GM19452 (cell line): ENCODE results near the gene FEM1B.

Experiments
- ATAC-seq: cut with Tn5 transposase; IDR thresholded peaks from one replicate; pipeline ENCODE4 v1.9.1; 2021; ENCODE audit not compliant: unreplicated experiment

The FEM1B gene

DNA sequence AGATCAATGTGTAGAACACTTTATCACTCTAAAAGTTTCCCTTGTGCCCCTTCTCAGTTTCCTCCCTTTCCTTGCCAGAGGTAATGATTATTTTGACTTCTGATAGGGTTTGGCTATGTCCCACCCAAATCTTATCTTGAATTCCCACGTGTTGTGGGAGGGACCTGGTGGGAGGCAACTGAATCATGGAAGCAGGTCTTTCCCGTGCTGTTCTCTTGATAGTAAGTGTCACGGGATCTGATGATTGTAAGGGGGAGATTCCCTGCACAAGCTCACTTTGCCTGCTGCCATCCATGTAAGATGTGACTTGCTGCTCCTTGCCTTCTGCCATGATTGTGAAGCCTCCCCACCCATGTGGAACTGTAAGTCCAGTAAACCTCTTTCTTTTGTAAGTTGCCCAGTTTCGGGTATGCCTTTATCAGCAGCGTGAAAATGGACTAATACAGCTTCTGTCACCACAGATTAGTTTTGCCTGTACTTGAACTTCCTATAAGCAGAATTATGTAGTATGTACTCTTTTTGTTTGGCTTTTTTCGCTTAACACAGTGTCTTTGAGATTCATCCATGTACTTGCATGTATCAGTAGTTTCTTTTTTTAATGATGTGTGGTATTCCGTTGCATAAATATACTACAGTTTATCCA lies 7.2 kb downstream of the FEM1B start:
- ATAC-seq, result no peak

DNA sequence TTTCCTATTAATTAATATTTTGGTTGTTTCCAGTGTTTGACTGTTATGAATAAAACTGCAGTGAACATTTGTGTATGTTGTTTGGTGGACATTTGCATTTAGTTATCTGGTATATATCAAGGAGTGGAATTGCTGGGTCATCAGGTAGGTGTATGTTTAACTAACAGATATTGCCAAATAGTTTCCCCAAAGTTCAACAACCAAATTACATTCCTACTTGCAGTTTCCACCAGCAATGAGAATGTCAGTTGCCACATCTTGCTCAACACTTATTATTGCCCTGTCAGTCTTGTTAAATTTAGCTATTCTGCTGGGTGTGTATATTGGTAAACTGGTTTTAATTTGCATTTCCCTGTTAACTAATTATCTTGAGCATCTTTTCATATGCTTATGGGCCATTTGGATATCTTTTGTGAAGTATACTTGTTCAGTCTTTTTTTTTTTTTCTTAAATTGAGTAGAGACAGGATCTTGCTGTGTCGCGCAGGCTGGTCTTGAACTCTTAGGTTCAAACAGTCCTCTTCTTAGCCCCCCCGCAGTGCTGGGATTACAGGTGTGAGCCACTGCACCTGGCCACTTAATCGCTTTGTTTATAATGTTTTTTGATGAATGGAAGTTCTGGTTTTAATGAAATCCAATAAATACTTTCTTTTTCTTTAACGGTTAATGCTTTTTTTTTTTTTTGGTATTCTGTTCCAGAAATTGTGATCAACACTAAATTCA lies 7.9 kb downstream of the FEM1B start:
- ATAC-seq, result no peak

DNA sequence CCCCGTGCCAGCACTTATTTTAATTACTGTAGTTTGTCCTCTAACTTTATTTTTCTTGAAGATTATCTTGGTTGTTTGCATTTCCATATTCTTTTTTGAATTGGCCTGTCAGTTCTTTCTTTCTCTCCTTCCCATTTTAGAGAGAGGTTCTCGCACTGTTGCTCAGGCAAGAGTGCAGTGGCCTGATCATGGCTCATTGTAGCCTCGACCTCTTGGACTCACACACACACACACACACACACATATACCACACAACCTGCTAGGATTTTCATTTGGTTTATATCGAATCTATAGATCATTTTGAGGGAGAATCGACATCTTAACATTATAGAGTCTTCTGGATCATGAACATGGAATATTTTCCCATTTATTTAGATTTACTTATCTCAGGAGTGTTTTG lies 8.7 kb downstream of the FEM1B start:
- ATAC-seq, result no peak

DNA sequence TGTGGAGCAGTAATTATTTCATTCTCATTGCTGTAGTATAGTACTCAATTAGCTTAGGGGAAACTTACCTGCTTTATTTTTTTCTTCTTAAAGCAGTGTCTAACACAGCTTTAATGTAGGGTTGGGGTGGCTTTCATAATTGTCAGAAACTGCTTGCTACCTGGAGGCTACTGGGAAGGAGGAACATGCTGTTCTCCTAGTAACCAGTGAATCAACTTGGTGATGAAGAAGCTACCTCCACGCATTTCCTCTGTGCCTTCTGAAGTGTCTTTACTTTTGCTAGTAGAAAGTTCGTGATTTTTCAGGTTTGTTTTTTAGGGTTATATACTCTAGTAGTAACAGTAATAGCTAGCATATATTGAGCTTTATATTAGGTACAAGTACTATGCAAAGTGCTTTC lies 11.5 kb downstream of the FEM1B start:
- ATAC-seq, result no peak

DNA sequence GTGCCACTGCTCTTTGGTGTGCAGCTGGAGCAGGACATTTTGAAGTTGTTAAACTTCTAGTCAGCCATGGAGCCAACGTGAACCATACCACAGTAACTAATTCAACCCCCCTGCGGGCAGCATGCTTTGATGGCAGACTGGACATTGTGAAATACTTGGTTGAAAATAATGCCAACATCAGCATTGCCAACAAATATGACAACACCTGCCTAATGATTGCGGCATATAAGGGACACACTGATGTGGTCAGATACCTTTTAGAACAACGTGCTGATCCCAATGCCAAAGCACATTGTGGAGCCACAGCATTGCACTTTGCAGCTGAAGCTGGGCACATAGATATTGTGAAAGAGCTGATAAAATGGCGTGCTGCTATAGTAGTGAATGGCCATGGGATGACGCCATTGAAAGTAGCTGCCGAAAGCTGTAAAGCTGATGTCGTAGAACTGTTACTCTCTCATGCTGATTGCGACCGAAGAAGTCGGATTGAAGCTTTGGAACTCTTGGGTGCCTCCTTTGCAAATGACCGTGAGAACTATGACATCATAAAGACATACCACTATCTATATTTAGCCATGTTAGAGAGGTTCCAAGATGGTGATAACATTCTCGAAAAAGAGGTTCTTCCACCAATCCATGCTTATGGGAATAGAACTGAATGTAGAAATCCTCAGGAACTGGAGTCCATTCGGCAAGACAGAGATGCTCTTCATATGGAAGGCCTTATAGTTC lies 12.2 kb downstream of the FEM1B start:
- ATAC-seq, result no peak

DNA sequence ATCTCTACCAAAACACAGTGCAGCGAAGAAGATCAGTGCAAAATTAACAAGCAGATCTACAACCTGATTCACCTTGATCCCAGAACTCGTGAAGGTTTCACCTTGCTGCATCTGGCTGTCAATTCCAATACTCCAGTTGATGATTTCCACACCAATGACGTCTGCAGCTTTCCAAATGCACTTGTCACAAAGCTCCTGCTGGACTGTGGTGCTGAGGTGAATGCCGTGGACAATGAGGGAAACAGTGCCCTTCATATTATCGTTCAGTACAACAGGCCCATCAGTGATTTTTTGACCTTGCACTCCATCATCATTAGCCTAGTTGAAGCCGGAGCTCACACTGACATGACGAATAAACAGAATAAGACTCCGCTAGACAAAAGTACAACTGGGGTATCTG lies 13.2 kb downstream of the FEM1B start:
- ATAC-seq, result no peak

DNA sequence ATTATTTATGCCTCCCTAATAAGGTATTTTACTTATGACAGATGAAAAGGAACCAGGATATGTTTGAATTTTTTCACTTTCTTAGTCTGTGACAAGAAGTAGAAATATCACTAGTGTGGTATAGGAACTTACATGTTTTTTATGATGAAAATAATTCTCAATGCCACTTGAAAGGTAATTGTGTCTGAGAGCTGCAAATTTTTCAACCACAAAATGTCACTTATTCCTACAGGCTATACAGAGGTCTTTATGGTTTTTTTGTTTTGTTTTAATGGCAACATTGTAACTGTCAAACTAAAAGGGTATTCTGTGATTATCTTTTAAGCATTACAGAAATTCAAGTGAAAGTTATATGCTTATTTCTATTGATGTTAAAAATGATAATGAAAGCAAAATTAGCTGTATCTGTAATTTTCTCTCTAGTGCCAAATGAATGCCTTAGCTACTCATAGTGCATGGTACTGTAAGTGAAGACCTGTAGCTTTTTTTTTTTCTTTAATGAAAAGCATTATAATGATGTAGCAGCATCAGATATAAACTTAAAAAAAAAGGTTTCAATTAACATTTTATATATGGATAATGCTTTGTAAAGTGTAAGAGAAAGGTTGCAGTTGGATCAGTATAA lies 14.7 kb downstream of the FEM1B start:
- ATAC-seq, result no peak

DNA sequence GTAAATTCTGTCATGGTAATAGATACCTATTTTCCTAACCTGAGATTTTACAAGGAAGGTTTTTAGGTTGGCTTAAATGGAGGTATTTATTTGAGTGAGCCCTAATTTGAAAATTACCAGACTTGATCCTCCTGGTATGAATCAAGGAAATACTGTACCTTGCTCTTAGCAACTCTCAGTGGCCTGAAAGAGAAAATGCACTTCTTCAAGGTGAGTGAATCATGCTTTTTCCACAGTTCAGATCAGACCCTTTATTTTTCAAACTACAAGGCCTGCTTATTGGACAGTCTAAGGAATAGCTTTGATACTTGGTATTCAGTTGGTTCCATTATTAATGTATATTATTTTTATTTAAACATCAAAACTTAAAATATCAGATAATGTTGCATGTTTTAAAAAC lies 15.4 kb downstream of the FEM1B start:
- ATAC-seq, result no peak

DNA sequence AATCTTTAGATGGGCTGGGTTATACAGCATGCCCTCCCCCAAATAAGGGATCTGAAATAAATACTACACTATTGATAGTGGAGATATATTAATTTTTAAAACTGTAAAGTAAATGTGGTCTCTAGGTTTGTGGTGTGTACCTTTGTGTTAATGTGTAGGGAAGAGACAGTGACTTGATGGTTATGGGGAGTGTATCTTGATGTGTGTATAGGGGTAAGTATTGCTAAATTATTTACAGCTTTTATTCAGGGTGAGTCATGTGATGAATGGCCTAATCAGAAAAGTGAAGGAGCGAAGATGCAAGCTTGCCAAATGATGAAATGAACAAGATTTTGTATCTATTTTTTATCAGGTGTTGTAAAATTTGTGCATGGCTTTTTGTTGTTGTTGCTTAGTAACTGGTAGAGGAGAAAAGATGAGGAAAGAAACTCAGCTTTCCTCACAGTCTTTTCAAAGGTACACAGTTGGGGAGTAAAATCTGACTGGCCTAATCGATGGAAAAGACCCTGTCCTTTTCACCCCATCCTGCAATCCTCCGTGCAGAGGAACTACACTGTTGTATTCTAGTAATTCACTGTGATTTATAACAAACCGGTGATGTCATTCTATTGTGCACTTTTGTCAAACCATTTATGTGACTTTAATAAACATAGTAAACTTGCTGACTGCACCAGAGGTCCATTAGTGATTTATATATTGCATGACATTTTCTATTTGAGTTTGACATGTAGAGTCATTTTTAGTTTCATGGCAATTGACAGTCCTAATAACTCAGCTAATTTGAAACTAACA lies 17.7 kb downstream of the FEM1B start:
- ATAC-seq, result no peak

DNA sequence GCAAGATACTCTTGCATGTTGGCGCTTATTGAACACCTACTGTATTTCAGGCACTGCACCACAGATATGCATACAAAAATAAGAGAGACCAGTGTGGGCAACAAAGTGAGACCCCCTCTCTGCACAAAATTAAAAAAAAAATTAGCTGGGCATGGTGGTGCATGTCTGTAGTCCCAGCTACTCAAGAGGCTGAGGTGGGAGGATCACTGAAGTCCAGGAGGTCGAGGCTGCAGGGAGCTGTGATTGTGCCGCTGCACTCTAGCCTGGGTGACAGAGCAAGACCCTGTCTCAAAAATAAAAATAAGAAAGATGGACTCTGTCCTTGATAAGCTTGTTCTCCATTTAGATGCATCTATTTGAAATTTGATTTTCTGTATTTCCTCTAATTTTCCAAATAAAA lies 20.8 kb downstream of the FEM1B start:
- no peak for ATAC-seq

DNA sequence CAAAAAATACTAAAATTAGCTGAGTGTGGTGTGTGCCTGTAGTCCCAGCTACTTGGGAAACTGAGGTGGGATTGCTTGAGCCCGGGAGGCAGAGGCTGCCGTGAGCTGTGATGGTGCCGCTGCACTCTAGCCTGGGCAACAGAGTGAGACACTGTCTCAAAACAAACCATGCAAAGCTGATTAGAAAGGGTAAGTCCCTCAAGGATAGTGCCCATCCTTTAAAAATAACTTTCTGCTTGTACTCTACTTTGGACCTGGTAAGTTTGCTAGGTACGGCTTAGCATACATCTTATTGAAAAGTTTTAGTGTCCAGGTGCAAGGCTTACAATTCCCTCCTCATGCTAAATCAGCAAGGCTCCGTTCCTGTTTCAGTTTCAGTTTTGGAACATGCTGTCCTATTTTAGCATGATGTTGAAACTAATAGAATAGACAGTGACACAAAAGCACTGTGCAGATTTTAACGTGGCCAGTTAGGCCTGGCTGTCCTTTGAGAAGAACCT lies 21.4 kb downstream of the FEM1B start:
- peak; percentile 80 for ATAC-seq

DNA sequence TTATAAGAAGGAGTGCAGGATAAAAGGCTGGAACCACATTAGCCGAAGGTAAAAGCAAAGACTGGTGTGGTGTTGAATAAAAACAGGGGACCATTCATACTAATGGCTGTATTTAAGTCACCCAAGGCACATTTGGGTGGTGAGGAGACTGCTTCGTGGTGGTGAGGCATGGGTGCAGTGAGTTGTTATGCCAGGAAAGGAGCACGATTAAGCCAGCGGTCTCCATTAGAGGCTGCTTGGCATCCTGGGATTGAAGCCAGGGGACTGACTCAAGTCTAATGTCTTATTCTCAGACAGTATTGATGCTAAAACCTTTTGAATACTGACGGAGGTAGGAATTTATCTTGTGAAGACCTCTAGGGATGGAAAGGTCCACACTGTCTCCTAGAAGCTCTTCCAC lies 21.9 kb downstream of the FEM1B start:
- no peak for ATAC-seq

DNA sequence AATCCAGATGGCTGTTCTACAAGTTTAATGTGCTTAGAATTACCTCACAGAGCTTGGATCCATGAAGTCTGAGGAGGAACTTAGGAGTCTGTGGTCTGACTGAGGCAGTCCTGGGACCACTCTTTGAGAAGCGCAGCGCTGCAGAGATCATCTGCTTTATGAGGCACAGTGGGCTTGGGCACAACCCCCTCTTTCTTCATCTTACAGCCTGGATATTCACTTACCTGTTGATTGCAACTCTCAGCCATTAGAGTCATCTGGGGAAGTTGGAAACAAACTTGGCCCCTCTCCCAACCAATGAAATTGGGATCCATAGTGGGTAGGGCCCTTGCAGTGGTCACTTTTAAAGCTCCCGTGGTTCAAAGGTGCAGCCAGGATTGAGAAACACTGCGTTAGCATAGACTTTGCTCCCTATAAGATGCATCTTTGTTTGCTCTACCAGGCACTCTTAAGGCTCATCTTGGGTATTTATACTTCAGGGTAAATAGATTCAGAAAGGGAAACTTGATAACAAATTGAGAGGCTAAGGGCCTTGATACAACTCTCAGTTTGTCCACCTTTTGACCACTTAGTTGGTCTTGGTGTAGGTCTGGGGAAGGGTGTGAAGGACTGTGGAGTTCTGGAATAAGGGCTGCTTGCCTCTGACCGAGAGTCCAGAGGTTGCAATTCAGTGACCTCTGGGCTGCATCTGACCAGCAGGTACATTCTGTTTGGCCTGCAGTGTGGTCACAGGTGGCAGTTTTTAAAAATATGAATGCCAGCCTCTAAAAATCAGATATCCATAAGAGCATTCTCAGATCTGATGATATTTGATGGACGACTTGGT lies 22.8 kb downstream of the FEM1B start:
- no peak for ATAC-seq

DNA sequence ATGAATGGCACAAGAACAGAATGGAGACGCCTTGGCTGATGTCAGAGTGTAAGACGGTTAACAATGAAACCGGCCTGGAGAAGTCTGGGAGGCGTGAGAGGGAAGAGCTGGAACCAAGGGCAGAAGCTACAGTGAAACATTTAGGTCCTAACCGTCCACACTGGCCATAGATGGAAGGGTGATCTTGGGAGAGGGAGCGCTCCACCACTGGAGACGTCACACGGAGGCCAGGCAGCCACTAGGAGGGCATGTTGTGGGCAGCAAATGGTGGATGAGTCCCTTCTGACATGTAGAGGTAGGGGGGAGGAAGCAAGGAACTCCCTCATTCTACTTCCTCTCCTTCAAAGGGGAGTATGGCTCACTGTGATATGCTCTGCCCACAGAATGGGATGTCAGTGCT lies 23.8 kb downstream of the FEM1B start:
- ATAC-seq, result no peak

DNA sequence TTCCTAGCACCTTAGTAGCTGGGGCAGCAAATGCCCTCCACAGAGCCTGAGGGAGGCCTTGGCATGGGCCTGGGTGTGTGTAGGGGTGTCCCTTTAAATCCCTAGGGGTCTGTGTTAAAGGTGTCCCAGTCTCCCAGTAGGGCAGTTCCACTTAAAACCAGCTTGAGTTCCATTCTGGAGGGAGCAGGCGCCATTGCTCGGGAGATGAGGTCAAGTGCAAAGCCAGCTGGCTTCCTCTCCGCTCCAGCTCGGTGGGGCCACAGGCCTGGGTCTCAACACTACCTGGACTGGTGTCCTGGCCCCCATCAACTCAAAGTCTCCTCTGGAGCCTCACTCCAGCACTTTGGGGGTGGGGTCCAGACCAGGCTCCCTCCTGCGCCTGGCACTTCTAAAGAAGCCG lies 25.2 kb downstream of the FEM1B start:
- ATAC-seq, result no peak

DNA sequence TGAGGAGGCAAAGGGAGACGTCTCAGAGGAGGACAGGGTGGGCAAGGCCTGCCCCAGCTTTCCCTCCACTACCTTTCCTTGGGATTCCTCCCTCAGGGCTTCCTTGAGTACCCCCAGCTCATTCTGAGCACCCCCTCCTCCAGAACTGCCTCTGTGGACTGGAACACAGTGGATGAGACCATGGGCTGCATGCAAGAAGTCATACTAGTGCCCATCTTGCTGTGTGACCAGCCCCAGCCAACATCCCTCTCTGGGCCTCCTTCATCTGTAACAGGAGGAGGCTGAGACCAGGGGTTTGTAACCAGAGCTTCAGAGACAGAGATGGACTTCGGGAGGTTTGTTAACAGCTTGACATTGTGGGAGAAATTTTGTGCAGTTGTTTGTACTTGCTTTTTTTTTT lies 25.6 kb downstream of the FEM1B start:
- no peak for ATAC-seq

DNA sequence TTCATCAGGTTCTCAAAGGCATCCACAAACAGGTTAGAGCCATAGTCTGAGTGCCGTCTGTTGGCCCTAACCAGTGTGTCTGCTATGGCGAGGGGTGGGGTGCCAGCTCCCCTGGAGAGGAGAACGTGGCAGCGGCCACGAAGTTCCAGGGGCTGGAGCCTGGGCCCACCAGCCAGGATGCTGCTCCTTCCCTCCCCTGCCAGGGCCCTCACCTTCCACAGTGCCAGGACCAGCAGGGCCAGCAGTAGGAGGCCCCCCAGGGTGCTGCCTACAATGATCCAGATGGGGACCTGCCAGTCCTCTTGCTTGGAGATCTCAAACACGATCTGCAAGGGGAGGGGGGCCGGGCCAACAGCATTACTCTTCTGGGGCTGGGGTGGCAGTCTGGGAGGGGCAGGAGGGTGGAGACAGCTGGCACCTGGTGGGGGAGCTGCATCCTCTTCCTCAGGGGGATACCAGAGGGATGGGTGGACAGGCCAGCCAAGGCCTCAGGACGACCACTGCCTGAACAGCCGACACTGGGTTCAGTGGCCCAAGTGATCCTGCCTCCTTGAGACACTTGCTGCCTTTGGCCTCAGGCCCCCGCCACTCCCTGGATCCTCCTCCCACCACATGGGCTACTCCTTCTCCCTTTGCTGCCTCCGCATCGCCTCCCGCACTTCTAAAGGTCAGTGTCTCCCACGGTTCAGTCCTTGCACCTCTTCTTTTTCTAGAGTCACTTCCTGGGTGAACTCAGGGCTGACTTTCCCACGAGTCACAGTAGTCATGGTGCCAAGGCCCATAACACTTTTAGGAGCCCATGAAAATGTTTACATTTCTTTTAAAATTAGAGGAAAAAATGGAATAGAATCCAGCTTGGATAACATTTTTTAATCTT lies 26.3 kb downstream of the FEM1B start:
- ATAC-seq, result no peak

DNA sequence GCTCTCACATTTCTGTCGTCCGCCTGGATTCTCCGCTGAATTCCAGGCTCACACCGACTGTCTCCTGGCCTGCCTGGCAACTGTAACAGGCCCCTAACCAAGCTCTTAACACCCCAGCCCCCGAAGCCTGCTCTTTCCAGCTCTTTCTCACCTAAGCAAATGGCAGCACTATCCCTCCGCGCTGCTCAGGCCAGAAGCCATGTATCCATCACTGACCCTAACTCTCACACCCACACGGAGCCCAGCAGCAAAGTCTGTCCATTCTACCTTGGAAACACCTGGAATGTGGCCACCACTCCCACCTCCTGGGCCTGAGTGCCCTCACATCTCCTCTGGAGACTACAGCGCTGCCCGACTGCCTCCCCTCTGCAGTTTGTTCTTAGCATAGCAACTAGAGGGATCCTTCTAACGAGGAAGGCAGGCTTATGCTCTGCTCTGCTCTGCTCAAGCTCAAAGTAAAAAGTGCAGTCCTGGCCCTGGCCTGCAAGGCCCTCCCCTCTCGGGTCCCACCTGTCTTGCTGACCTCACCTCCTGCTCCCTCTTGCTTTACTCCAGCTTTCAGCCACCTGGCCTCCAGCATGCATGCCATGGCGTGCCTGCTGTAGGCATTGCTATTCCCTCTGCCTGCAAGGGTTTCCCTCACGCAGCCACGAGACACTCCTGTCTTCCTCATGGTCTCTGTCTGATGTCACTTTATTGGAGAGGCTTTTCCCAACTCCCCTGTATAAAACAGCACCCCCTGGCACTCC lies 27.2 kb downstream of the FEM1B start:
- no peak for ATAC-seq
